Osteoblast (primary cell): ENCODE measurements around the gene TNMD. TPM values are rescaled to one million over a fixed set of nuclear protein-coding genes. Genes with fewer than 3 reads are reported as not detected.

ENCODE experiments used
- DNase-seq: peaks from one replicate; pipeline ENCODE4 v3.0.0; 2011; ENCODE audit warnings: low spot score, mixed read lengths; ENCODE audit not compliant: insufficient read length; ENCODE audit errors: missing footprints
- H2AFZ ChIP-seq: 2 replicates; pipeline ENCODE4 v1.6.0; 2011; ENCODE audit warnings: mild to moderate bottlenecking, low read length
- H3K27ac ChIP-seq: 2 replicates; pipeline ENCODE4 v1.5.1; 2011; ENCODE audit warnings: mild to moderate bottlenecking, low read depth, low read length, moderate library complexity
- H3K27me3 ChIP-seq: 2 replicates; pipeline ENCODE4 v1.6.0; 2012; ENCODE audit warnings: mild to moderate bottlenecking, control low read depth, inconsistent platforms, low read length, moderate library complexity; ENCODE audit not compliant: insufficient read depth
- H3K36me3 ChIP-seq: 2 replicates; pipeline ENCODE4 v1.5.1; 2011; ENCODE audit warnings: mild to moderate bottlenecking, low read length, control low read depth, moderate library complexity; ENCODE audit not compliant: insufficient read depth
- H3K4me1 ChIP-seq: 2 replicates; pipeline ENCODE4 v1.5.1; 2011; ENCODE audit warnings: mild to moderate bottlenecking, low read length, control low read depth, moderate library complexity; ENCODE audit not compliant: insufficient read depth
- H3K4me2 ChIP-seq: 2 replicates; pipeline ENCODE4 v1.6.0; 2011; ENCODE audit warnings: mild to moderate bottlenecking, low read length; ENCODE audit not compliant: insufficient read depth
- H3K4me3 ChIP-seq: fragments of 200-600 bp; sonication (generic); 3 replicates; pipeline ENCODE4 v1.5.1; 2012; ENCODE audit warnings: mild to moderate bottlenecking, low read length, inconsistent platforms; ENCODE audit not compliant: insufficient read depth
- H3K79me2 ChIP-seq: 2 replicates; pipeline ENCODE4 v1.6.0; 2012; ENCODE audit warnings: mild to moderate bottlenecking, low read length, control low read depth, inconsistent platforms; ENCODE audit not compliant: insufficient read depth
- H3K9me3 ChIP-seq: 2 replicates; pipeline ENCODE4 v1.5.1; 2011; ENCODE audit warnings: low read depth, low read length, control low read depth
- H4K20me1 ChIP-seq: 2 replicates; pipeline ENCODE4 v1.6.0; 2012; ENCODE audit warnings: mild to moderate bottlenecking, low read length, control low read depth; ENCODE audit not compliant: insufficient read depth
- total RNA-seq: library from RNA; depleted of rRNA; stranded (reverse); fragments of >200 nt; gene quantifications from 2 replicates; pipeline ENCODE4 v1.2.3, GENCODE V29; 2012
- TF ChIP-seq, protein P1 (sequence below): IDR thresholded peaks from 2 replicates; pipeline ENCODE4 v1.5.1; 2011; ENCODE audit warnings: mild to moderate bottlenecking, low read depth, low read length, moderate library complexity; ENCODE audit errors: extremely low read depth

Gene TNMD
- total RNA-seq, 1 donor = not detected

DNA sequence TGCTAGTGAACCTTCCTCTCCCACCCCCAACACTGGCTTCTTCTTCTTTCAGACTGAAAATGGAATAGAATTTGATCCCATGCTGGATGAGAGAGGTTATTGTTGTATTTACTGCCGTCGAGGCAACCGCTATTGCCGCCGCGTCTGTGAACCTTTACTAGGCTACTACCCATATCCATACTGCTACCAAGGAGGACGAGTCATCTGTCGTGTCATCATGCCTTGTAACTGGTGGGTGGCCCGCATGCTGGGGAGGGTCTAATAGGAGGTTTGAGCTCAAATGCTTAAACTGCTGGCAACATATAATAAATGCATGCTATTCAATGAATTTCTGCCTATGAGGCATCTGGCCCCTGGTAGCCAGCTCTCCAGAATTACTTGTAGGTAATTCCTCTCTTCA is 14.7 kb downstream of the TNMD start:
- H4K20me1 ChIP-seq = no peaks in the 10 kb centered on the region
- no peaks in the 10 kb centered on the region for H3K9me3 ChIP-seq
- peaks cover 11% of the 10 kb centered on the region for H3K27me3 ChIP-seq
- no peaks in the 10 kb centered on the region for H3K36me3 ChIP-seq
- H3K27ac ChIP-seq = no peak overlapping the region
- H3K4me3 ChIP-seq = no peak overlapping the region
- H2AFZ ChIP-seq = no peak overlapping the region
- no peaks in the 10 kb centered on the region for H3K79me2 ChIP-seq
- TF ChIP-seq, protein P1, sequence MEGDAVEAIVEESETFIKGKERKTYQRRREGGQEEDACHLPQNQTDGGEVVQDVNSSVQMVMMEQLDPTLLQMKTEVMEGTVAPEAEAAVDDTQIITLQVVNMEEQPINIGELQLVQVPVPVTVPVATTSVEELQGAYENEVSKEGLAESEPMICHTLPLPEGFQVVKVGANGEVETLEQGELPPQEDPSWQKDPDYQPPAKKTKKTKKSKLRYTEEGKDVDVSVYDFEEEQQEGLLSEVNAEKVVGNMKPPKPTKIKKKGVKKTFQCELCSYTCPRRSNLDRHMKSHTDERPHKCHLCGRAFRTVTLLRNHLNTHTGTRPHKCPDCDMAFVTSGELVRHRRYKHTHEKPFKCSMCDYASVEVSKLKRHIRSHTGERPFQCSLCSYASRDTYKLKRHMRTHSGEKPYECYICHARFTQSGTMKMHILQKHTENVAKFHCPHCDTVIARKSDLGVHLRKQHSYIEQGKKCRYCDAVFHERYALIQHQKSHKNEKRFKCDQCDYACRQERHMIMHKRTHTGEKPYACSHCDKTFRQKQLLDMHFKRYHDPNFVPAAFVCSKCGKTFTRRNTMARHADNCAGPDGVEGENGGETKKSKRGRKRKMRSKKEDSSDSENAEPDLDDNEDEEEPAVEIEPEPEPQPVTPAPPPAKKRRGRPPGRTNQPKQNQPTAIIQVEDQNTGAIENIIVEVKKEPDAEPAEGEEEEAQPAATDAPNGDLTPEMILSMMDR = no peak
- H3K4me2 ChIP-seq = no peak overlapping the region
- H3K4me1 ChIP-seq = no peaks in the 10 kb centered on the region
- no peak for DNase-seq

DNA sequence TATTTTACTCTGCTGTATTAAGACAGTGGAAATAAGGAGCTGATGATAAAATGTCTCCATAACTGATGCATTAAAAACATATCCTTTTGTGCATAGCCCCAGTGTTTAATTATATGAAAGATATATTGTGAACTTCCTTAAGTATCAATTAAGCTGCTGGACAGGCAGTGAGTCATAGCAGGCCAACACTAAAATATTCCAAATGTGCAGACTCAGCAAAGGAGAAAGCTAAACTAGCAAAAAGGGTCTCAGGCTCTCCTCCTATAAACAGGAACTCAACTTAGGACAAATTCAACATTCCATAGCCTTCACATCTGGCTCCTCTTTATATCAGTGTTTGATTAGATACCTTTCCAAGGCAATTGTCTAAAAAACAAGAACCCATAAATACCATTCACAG is 15.6 kb downstream of the TNMD start:
- Histone ChIP-seq H3K27ac (no peak overlapping the region), H4K20me1 (no peaks in the 10 kb centered on the region), H3K4me2 (no peak overlapping the region), H2AFZ (no peak overlapping the region), H3K79me2 (no peaks in the 10 kb centered on the region), H3K27me3 (peaks cover 13% of the 10 kb centered on the region), H3K4me3 (no peak overlapping the region), H3K9me3 (no peaks in the 10 kb centered on the region), H3K4me1 (no peaks in the 10 kb centered on the region), H3K36me3 (no peaks in the 10 kb centered on the region)
- no peak for DNase-seq
- TF ChIP-seq, protein P1 = no peak

DNA sequence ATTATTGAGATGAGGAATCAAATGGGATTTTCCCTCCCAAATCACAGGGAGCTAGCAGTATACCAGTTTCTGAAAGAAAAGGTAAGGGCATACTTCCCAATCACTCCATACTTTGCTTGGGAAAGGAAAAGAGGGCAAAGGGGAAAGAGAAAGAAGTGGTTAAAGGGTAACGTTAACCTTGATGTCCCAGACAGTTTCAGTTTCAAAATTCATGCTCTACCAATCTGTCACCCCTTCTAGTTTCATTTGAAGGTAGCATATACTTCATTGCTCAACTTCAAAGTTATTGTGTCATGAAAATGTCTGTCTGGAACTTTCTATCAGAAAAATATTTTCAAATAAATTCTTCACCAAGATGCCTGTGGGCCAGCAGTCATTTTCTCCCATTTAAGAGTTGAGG is 16.0 kb downstream of the TNMD start:
- TF ChIP-seq, protein P1 = no peak
- Histone ChIP-seq H3K4me3 (no peak overlapping the region), H3K4me2 (no peak overlapping the region), H3K27ac (no peak overlapping the region), H4K20me1 (no peaks in the 10 kb centered on the region), H3K9me3 (no peaks in the 10 kb centered on the region), H3K27me3 (peaks cover 13% of the 10 kb centered on the region), H3K4me1 (no peaks in the 10 kb centered on the region), H3K36me3 (no peaks in the 10 kb centered on the region), H3K79me2 (no peaks in the 10 kb centered on the region), H2AFZ (no peak overlapping the region)
- no peak for DNase-seq

DNA sequence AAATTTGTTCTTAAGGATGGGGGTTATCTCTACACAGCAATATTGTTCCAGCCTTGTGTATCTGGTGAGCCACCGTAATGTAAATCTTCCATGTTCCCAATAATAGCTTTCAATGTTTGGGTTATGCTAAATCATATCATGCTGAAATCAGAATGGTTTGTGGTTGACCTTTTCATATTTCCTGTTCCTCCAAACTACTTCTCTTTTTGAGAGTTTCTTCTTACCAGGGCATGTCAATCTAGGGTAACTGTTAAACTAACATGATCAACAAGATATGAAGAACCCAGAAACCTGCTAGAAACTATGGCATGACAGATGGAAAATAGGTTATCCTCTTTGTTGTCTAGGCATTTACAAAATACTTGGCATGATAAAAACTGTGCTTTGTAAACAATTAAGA is 22.0 kb downstream of the TNMD start:
- H2AFZ ChIP-seq = no peak overlapping the region
- no peak overlapping the region for H3K4me3 ChIP-seq
- TF ChIP-seq, protein P1 = no peak
- H3K27ac ChIP-seq = no peak overlapping the region
- no peak for DNase-seq
- H3K4me1 ChIP-seq = no peaks in the 10 kb centered on the region
- H3K79me2 ChIP-seq = no peaks in the 10 kb centered on the region
- no peak overlapping the region for H3K4me2 ChIP-seq
- H4K20me1 ChIP-seq = no peaks in the 10 kb centered on the region
- H3K36me3 ChIP-seq = no peaks in the 10 kb centered on the region
- peaks cover 5% of the 10 kb centered on the region for H3K27me3 ChIP-seq
- H3K9me3 ChIP-seq = no peaks in the 10 kb centered on the region
